OCI-M2 (cell line): ENCODE measurements around the gene EN1.

ENCODE experiments used
- DNase-seq: peaks from one replicate; lab custom pipeline; 2025; ENCODE audit not compliant: unreplicated experiment; lab: John Stamatoyannopoulos, UW

The EN1 gene

DNA sequence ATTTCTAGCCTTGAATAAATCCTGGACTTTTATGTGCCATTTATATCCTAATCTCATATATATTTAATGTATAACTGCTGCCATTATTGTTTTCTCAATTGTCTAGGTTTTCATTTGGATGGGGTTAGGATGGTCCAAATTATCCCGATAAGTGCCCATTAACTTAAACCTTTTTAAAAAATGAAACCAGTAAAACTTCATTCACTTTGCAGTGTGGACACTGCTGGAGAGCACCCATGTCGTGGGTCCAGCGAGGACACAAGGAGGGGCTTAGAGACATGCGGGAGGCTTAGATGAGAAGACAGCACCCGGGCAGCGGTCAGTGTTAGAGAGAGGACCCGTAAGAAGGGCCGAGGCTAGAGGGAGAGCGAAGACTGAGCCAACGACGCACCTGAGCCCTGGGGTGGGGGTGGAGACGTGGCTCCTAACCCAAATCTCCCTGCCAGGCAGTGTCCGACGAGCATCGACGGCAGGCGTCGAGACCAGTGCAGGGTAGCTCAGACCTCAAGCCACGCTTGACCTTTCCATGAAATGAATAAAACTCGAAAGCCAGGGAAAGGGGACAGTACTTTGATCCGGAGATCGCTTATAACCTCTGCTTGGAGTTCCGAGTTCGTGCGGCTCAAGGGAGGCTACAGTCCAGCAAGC, 9.0 kb upstream of the EN1 start:
- no peak for DNase-seq

DNA sequence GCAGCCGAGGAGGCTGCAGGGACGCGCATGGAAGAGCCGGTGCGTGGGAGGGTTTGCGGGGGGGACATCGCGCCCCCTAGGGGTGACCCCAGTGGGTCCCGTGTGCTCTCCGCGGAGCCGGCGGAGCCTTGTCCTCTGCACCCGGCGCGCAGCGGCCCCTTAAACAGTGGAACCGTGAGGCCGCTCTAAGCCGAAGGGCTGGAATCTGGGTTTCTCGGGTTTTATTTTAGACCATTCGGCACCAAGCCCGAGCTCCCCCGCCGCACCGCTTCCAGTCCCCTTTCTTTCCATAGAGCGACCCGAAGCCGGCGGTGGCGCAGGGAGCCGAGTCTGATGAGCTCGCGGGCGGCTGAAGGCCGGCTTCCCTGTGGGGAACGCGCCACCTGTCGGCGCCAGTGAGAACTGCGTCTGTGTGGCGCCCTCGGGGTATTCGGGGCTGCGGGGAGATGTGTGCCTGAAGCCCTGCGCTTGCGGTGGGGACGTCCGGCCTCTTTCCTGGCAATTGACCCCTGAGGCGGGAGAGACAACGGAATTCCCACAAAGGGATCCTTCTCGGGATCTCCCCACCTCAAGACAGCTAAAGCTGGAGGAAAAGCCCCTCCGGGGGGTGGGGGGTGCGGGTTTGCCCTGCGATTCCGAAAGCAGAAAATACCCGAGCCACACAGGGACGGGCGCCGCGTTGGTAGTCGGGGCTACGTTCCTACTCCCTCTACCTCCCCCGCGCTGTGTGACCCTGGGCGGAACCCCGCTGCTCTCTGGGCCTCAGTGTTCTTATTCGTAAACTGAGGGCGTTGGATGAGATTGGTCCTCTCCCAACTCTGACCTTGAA, 8.2 kb upstream of the EN1 start:
- DNase-seq, result no peak

DNA sequence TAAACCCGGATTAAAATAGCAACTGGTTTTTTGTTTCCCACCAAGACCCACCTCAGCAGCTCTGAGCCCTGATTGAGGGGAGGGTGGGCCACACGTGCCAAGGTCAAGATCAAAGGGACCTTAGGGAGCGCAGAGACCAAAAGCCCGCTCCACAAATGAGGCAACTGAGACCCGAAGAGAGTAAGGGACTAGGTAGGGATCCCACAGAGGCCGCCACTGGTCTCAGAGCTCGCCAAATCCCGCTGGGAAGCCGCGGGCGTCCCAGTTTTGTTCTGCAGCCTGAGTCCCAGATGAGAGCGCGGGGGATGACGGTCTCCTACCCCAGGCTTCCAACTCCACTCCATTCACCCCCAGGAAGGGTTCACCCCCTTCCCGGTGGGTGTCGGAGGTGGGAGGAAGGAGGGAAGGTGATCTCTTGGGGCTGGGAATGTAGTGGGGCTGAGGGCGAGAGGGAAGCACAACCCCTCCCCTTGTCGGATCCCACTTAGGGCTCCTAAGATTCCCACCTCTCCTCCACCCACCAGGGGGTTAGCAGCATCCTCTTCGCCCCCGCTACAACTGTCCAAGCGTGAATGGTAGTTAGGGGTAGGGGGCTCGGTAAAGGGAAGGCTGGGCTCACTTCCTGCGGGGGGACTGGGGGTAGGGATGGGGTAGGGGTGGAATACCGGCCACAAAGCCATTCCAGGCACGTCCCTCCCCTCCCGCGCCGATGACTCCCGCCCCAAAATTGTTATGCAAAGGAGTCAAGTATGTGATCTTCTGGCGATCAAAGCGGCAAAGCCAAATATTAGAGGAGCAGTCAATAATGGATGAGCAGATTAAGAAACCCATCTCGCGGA, 7.3 kb upstream of the EN1 start:
- DNase-seq, result no peak

DNA sequence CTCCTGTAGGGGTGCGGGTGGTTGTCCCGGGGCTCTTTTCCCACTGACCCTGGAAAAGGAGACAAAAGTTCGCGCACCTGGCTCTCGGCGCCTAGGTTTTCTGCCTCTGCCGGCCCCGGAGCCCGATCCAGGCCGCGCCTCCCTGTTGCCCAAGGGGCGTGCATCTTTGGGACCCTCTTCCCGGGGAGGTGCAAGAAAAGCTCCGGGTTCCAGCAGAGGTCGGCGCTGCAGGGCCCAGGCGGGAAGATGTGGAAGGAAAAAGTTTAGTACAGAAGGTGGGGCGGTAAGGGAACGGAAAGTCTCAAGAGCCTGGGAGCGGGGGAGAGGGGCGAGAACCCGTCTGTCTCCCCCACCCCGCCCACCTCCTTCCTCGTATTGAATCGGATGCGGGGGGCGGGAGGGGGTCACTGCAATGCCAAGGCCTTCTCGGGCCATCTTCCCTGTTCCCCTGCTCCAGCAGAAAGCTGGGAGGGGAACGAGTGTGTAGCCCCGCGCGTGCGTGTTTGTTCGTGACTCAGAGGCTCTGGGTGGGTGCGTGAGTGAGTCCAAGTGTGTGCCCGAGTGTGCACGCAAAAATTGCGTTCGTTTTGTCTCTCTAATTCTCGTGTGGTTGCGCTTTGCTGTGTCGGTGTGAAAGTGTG, 6.3 kb upstream of the EN1 start:
- DNase-seq, result no peak

DNA sequence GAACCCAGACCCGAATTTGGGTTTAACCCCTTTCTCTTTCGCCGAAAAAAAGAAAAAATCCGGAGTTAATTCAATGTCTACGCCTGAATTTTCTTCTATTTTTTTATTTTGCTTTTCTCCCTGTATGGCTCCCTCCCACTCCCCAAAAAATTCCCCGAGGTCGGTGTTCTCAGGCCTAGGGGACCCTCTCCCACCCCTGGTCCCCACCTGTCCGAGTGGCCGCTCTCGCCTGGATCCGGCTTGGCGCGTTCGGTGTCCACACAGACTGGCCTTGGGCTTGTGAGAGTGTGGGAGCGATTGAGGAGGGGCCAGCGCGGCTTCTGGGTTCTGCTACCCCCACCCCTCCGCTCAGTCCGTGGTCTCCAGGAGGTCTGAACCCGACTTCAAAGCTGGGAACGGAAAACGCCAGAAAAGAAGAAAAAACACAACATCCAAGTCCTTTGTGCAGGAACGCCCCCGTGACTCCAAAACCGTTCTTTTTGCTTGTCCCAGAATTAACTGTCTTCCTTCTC, 5.7 kb upstream of the EN1 start:
- no peak for DNase-seq

DNA sequence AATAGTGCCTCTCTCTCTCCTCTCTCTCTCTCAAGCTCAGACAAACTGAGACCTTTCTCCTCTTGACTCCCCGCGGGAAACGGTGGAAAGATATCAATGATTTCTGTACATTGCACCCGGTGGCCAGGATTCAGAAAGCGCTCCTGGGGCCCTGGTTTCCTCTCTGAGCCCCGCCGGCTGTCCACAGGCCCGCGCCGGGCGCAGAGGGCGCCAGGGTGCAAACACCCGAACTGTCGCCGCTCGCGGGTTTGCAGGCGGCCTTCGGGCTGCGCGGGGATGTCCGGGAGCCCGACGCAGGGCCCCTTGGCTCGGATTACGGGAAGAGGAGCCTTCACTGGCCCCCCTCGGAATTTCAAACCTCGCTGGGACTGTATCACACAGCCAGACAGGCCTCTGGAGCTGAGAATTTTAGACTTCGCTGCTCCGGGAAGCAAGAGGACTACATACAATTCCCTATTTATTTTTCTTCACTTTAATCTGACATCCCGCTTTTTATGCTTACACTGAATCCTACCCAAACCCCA, 5.2 kb upstream of the EN1 start:
- no peak for DNase-seq

DNA sequence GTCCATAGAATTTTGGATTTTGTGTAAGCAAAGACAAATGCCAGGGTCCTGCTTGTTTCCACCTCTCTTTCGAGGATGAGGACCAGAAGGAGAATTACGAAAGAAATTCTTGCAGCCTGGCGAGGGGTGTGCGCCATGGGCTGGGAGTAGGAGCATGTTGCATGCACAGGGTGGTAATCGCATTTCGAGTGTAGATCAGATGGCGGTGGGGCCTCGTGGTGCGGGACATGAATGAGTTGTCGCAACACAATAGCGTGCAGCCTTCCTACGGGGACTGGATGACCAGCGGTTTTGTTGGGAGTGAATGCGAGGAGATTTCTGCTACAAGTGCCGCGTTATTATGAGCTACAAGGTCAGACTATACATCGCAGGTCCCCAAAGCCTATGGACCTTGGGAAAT, 4.2 kb upstream of the EN1 start:
- DNase-seq, result no peak

DNA sequence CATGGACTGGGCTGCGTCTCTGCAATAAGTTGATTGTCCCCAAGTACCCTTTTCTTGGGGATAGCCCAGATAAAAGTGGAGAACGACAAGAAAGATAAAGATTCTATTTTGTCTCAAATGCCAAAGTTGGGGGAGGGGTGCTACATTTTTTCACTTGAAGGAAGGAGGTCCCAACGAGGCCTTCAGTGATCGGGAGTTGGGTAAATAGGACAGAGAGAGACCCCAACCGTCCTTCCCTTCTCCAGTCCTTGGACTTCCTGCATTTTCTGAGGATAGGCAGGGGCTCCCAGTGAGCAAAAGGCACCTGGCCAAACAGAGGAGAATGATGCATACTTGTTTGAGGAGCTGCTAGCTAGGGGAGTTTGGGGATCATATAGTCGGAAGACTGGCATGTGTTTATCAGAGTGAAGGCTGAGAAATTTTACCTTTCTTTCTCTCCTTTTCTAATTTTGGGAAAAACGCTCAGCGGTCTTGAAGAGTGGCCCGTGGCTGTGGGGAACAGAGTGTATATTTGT, 3.5 kb upstream of the EN1 start:
- DNase-seq, result no peak

DNA sequence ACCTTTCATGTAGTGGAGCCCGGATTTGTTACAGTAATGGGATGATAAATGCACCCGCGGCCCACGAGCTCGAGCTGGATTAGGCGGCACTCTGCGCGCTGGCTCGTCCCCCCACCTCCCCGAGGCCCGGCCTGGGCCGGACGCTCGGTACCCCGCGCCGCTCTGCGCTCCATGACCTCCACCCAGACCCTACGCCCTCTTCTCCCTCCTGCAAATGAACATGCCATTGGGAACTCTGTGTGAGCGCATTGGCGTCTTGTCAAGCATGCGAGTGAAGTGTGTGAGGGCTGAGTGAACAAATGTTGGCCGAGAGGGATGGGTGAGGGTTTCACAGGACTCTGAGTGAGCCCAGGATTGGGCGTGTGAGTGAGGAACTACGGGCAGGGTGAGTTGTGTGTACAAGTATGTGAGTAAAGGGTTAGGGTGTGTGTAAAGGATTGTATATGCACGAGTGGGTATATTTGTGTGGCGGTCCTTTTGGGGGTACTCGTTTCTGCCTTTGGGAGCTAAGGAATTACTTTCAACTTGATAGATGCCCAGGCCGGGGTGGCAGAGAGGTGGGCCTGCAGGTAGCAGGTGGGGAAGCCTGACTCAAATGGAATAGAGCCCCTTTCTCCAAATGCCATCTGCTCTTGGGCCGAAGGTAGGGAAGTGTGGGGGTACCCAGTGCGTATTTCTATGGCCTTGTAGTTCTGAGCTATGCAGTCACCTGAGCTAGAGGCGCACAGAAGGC, 2.9 kb upstream of the EN1 start:
- no peak for DNase-seq

DNA sequence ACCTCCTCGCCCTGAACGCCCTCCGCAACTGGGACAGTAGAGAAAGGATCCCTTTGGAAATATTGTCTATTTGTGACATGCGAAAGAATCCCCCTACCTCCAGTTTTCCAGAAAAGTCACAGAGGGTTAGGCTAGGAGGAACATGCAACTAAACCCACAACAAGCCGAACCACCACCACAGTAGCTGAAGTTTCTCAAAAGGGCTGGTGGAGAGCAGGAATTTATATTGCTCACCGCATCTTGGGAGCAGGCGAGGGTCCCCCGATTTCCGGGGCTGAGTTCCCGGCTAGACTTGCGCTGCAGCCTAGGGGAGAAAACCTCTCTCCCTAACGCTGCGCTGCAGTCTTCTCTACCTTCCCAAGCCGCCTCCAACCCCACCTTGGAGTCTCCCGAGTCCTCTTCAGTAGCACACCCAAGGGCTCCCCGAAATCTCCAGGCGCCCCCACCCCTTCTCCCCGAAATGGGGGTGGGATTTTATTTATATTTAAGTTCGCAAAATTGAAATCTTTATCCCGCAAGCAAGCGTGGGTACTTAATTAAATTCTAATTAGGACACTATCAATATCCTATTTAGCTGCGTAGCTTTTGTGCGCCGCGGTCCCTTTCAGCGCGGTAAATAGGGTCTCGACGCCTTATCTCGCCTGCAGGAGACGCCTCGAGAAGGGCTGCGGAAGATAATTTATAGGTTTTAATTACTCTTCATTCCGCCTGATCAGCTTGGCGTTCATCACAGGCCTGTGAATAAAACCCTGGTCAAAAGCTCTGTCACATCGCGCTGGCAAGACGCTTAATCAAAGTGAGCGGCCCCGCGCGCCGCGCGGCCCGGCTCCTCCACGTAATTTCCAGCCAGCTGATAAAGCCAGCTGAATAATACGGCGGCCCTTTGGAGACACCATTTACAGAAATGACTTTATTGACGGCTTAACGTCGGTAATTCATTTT, 2.0 kb upstream of the EN1 start:
- DNase-seq, result no peak

DNA sequence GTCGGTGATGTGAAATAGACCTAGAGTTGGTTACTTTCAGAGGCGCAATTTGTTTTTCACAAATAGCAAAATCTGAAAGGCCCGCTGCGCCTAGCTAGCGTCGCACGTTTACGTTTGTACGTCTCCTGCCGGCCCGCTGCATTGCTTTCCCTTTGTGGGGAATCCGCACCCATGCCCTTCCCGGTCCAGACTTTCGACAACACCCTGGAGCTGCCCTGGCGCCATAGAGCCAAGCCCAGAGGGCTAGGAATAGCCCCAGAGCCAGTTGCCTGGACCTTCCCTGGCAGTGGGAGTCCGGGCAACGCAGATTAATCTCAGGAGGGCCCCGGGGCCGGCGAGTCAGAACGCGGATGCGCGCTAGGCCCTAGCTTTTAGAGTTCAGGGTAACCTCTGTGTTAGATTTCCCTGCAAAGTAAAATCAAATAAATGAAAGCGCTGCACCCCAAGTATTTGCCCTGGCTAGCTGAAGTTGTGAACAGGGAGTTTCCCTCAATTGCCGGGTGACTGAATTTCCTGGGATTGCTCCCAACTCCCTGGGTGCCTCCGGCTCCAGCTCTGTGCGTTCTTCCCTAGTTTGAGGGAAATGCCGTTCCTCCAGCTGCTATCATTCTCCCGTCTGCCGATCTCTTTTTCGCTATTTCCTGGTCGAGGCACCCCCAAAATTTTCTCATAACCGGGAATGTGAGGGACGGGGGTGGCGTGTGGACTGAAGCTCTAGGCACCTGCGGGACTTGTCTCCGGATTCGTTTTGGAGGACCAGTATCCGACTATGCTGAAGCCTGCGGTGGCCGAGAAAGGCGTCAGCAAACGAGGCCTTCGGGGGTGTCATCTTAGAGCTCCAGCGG, 1.2 kb upstream of the EN1 start:
- no peak for DNase-seq

DNA sequence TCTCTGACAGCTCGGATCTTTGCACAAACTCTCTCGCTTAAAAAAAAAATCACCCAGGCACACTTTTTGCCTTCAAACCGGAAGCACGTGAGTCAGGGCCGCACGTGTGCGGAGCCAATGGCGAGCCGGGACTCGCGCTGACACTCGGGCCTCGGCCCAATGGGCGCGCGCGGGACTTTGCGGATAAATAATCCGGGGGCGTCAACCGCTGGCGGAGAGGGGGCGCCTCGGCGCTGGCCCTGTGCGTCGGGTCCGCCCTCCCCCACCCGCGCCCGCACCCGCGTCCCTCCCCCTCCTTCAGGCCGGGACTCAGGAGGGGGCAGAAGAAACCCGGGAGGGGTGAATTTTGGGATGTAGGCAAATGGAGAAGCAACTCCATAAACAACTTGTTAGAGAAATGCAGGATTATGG, 319 bp upstream of the EN1 start:
- DNase-seq, result no peak

DNA sequence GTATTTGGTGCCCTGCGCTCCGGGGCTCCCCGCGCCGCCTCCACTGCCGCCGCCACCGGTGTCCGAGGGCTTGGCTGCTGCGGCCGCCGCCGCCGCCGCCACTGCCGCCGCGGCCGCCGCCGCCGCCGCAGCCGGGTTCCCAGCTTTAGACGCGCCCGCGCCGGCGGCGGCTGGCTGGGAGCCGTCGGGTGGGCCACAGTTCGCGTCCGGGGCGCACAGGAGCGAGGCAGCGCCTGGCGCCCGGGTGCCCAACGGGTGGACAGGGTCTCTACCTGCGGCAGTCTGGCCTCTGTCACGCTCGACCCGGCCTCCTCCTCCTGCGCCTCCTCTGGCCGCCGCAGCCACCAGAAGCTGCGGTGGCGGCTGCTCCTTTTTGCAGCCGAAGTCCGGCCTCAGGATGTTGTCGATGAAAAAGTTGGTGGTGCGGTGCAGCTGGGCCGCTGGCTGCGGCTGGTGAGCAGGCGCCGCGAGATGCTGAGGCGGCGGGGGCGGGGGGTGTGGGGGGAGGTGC, 951 bp downstream of the EN1 start:
- DNase-seq, result no peak

DNA sequence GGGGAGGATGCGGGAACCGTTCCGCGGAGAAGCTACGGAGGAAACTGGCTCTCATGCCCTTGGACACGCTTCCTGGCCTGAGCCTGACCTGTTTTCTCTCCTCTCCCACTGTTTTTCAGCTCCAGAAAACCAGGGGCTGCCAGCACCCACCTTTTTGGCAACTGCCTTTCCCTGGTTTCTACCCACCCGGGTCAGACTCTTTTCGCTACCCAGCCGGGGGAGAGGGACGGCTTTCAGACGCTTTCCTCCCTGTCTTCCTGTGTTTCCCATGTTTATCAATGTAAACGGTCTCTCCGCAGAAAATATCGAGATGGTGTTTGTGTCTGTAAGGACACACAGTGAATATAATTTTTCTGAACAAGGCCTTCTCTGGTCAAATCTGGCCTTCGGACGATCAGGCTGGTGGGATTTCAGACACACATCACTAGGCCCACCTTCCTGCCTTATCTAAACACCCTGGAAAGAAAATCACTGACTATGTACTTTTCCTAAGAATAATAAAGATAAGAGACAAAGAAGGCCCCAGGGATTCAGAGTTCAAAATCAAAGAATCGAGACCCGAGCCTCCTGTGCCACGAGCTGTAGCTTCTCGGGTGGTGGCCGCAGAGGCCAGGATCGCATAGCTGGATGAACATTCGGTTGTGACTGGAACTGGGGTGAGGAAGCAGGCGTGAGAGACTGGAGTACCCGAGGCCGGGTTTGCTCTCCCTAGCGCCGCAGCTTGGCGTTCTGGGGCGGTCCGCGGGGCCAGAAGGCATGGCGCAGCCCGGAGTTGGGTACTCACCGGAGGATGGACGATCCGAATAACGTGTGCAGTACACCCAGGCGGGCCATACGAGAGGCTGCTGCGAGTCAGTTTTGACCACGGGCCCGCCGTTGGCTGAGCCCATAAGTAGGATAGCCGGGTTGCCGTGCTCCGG, 1.7 kb downstream of the EN1 start:
- no peak for DNase-seq

DNA sequence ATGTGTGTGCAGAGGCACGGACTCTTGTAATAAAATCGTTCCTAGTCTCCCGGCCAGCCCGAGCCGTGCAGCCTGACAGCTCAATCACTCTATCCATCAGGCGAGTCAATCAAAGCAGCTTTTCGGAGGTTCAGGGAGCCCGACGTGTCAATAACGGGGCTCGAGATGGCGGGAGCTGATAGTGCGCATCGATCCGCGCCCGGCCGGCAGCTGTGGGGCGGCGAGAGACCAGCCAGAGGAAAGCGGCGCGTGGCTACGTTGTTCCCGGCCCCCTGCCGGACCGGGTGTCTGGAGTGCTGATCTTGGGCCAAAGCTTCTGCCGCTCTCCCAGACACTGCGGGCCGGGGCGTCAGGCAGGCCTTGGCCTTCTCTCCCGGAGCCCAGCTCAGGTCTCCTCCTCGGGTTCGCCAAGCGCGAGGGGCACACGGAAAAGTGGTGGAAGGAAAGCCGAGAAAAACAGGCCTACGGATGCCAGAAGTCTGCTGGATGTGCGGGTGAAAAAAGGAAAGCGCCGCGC, 2.4 kb downstream of the EN1 start:
- DNase-seq, result no peak

DNA sequence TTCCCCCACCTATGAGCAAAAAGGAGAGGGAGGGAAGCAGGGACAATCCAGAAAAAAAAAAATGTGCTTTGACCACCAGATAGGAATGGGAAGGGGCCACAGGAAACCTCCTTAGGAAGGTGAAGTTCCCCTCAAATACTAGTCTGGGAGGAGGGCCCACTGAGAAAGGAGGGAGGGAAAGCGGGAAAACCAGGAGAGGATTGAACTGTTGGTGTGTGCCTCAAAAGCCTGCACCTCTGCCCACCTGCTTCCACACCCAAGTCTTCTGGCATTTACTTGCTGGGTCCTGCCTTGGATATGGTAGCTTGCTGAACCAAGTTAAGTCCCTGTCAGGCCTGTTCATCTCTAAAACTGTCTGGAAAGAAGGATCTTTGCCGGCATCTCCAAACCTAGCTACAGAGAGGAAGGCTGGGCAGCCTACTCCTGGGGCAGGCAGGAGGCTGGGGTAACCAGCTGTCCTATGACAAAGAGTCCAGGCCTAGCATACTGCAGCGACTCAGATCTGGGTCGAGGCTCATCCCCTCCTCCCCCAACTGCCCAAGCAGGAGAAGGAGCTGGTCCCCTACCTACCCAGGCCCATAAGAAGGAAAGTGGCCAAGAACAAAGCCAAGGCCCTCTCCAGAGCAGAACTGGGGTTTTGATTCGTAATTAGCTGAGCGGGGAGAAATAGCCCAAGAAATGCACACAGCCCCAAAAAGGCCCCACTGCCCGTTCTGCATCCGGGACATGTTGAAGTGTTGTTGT, 3.0 kb downstream of the EN1 start:
- DNase-seq, result no peak
